T-cell (primary cell): ENCODE data around the gene CPNE6. TPM values are rescaled to one million over a fixed set of nuclear protein-coding genes. Genes with fewer than 3 reads are reported as not detected.
A peak's percentile ranks its signal among the peaks of the same experiment; 100 is the strongest.

Source experiments
- ATAC-seq, 4 experiments: fragments of 200-7000 bp in 3 of 4; fragments of 150-1000 bp in 1 of 4; cut with Tn5 transposase; replicated peaks in 1 of 4; 1 replicate in 3 of 4; 2 replicates in 1 of 4; pipeline ENCODE4 v1.10.0; 2021; ENCODE audit warnings: moderate library complexity in 3 of 4, mild to moderate bottlenecking in 2 of 4, moderate number of reproducible peaks in 1 of 4
- CTCF ChIA-PET, 2 donors: fragments of 300-600 bp; sonication (Branson Sonifier 250); formaldehyde crosslinking; loops; one replicate each; lab custom pipeline; 2022; ENCODE audit warnings: antibody characterized with exemption in 2 of 2; lab: Charles Lee
- POLR2A ChIA-PET, 2 donors: fragments of 300-600 bp; sonication (Branson Sonifier 250); formaldehyde crosslinking; loops; one replicate each; lab custom pipeline; 2022; ENCODE audit warnings: antibody characterized with exemption in 2 of 2; lab: Charles Lee
- DNase-seq, 35 experiments: peaks; one replicate each; pipeline versions ENCODE4 v3.0.0 to v3.0.0-alpha.2; 2013 to 2023
- H3K27ac ChIP-seq: one replicate; pipeline ENCODE4 v1.5.1; 2013; ENCODE audit warnings: low read length
- H3K27me3 ChIP-seq, 2 experiments: replicated peaks in 1 of 2; 1 replicate in 1 of 2; 2 replicates in 1 of 2; pipeline versions ENCODE4 v1.6.1 to v1.7.0; 2013; ENCODE audit warnings: low read length in 1 of 2, mixed read lengths in 1 of 2; ENCODE audit not compliant: control insufficient read depth in 2 of 2, insufficient read depth in 2 of 2; ENCODE audit errors: extremely low read depth in 1 of 2
- H3K36me3 ChIP-seq, 2 donors: 1 replicate in 1 of 2; 2 replicates in 1 of 2; pipeline versions ENCODE4 v1.6.1 to v1.7.0; 2013; ENCODE audit warnings: low read length in 1 of 2; ENCODE audit not compliant: control insufficient read depth in 2 of 2, insufficient read depth in 1 of 2; ENCODE audit errors: extremely low read depth in 1 of 2
- H3K4me1 ChIP-seq, 2 experiments: 1 replicate in 1 of 2; 2 replicates in 1 of 2; pipeline versions ENCODE4 v1.6.1 to v1.7.0; 2013; ENCODE audit warnings: low read length in 2 of 2, mixed read lengths in 1 of 2; ENCODE audit not compliant: insufficient read depth in 2 of 2, control insufficient read depth in 1 of 2; ENCODE audit errors: extremely low read depth in 1 of 2
- H3K4me3 ChIP-seq, 2 donors: 1 replicate in 1 of 2; 2 replicates in 1 of 2; pipeline versions ENCODE4 v1.5.1 to v1.7.0; 2013; ENCODE audit warnings: mild to moderate bottlenecking in 2 of 2, low read length in 1 of 2, moderate library complexity in 1 of 2; ENCODE audit not compliant: control insufficient read depth in 1 of 2; ENCODE audit errors: extremely low read depth in 1 of 2
- H3K9me3 ChIP-seq: 2 replicates; pipeline ENCODE4 v1.7.0; 2013
- H3K27ac Mint-ChIP-seq, 2 donors: one replicate each; pipeline ENCODE4 v1.8.0; 2020 to 2021; ENCODE audit warnings: mild to moderate bottlenecking in 2 of 2, mixed read lengths in 2 of 2
- H3K27me3 Mint-ChIP-seq, 2 donors: one replicate each; pipeline ENCODE4 v1.8.0; 2021 to 2022; ENCODE audit warnings: mixed read lengths in 2 of 2
- H3K36me3 Mint-ChIP-seq: one replicate; pipeline ENCODE4 v1.8.0; 2021; ENCODE audit warnings: mixed read lengths
- H3K4me1 Mint-ChIP-seq, 3 donors: one replicate each; pipeline ENCODE4 v1.8.0; 2020 to 2022; ENCODE audit warnings: mixed read lengths in 3 of 3, mild to moderate bottlenecking in 1 of 3
- H3K4me3 Mint-ChIP-seq, 3 donors: one replicate each; pipeline ENCODE4 v1.8.0; 2020 to 2022; ENCODE audit warnings: mild to moderate bottlenecking in 3 of 3, mixed read lengths in 3 of 3, moderate library complexity in 3 of 3
- H3K9me3 Mint-ChIP-seq, 3 donors: one replicate each; pipeline ENCODE4 v1.8.0; 2020 to 2022; ENCODE audit warnings: mixed read lengths in 3 of 3
- WGBS: methylation state at CpG from one replicate; pipeline ENCODE4 v1.1.5; 2013; ENCODE audit warnings: missing lambda C conversion rate; ENCODE audit not compliant: insufficient coverage; 5-methylcytosine and 5-hydroxymethylcytosine counted together
- total RNA-seq, 35 experiments: library from RNA in 6 of 35; stranded (reverse) in 6 of 35; fragments of 120-200 nt in 1 of 35; gene quantifications; one replicate each; pipeline versions ENCODE4 v1.2.1 to v1.2.4 and lab custom pipeline; 2013 to 2026

The CPNE6 gene
- total RNA-seq, 5 donors from 2014 or later (not counting 1 experiment from before 2014, with no cell fraction given) = not detected

DNA sequence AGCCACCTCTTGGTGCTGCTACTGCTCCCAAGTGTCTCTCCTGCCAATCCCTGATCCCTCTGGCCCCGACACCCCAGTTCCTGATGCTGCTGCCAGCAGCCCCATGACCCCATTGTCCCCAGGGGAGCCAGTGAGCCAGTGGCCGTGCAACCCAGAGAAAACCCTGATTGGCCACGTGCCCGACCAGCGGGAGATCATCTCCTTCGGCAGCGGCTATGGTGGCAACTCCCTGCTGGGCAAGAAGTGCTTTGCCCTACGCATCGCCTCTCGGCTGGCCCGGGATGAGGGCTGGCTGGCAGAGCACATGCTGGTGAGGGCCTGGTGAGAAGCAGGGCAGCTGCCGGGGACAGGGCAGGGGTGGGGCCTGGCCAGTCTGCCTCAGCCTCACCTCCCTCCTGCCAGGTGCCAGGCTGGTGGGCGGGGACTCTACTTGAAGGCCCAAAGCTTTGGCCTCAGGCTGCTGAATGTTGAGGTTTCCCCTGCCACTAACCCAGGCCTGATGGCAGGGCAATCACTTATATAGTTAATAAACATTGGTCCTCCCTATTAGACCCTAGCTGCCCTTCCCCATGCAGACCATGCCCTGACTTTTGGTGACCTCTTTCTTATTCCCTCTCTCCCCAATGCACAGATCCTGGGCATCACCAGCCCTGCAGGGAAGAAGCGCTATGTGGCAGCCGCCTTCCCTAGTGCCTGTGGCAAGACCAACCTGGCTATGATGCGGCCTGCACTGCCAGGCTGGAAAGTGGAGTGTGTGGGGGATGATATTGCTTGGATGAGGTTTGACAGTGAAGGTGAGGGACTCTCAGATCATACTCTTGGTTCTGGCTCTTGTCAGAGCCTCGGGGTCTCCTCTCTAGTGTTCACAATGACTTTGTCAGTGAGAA lies 27.8 kb downstream of the CPNE6 start:
- POLR2A ChIA-PET = no interaction called here
- no peaks in the 10 kb centered on the region for H3K9me3 ChIP-seq
- 98% methylated on average over 15 of the region's 17 CpGs for WGBS

DNA sequence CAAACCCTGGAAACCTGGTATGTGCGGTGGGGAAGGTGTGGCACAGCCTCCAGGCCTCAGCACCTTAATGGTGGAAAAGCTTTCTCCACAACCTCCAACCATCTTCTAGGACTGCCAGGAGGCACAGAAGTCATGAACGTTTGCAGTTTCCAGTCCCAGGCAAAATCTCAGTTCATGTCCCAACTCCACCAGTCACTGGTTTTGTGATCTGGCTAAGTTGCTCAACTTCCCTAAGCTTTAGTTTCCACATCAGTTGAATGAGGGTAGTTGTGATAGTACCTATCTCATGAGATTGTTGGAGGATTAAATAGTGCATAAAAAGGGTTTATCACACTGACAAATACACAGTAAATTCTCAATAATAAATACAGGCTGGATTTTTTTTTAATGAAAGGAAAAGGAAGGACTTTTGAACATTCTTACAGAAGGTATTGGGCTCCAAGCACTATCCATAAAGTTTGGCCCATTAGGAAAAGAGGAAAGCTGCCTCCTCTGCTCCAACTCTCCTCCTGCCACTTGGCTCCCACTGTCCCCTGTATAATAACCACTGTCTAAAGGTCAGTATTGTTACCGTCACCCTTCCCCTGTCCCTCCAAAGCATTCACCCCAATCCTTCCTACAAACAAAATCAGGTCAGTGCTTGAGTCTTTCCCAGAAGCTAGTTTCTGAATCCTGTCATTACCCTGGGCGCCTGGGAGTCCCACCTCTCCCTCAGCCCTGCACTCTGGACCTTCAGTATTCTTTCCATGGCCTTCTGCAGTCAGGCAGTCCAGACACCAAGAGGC lies 29.0 kb downstream of the CPNE6 start:
- no peak for DNase-seq
- H3K9me3 Mint-ChIP-seq = peaks cover 0 to 4% (median 0%) of the 10 kb centered on the region in 3 donors
- H3K4me1 Mint-ChIP-seq = peaks cover 10 to 13% (median 11%) of the 10 kb centered on the region in 3 donors
- Histone ChIP-seq H3K36me3 (peaks cover 10 to 39% of the 10 kb centered on the region in 2 donors), H3K27ac (no peak overlapping the region), H3K4me1 (peaks cover 2 to 5% of the 10 kb centered on the region in 2 experiments), H3K4me3 (no peak overlapping the region), H3K9me3 (no peaks in the 10 kb centered on the region), H3K27me3 (no peaks in the 10 kb centered on the region)
- ChIA-PET POLR2A (no interaction called here), CTCF (no interaction called here)
- no peak overlapping the region for H3K27ac Mint-ChIP-seq
- H3K4me3 Mint-ChIP-seq = no peak overlapping the region
- no peaks in the 10 kb centered on the region for H3K27me3 Mint-ChIP-seq
- H3K36me3 Mint-ChIP-seq = peaks cover 47% of the 10 kb centered on the region
- 90% methylated on average over 2 of the region's 4 CpGs for WGBS
- no peak for ATAC-seq

More for the DNA sequence above, 27.8 kb downstream of the CPNE6 start:
- H3K4me3 Mint-ChIP-seq = no peak overlapping the region
- H3K36me3 Mint-ChIP-seq = peaks cover 39% of the 10 kb centered on the region
- H3K9me3 Mint-ChIP-seq = no peaks in the 10 kb centered on the region
- Histone ChIP-seq H3K4me1 (peaks cover 5 to 14% of the 10 kb centered on the region in 2 experiments), H3K36me3 (peaks cover 10 to 38% of the 10 kb centered on the region in 2 donors), H3K27me3 (no peaks in the 10 kb centered on the region), H3K27ac (no peak overlapping the region), H3K4me3 (no peak overlapping the region)
- H3K27ac Mint-ChIP-seq = no peak overlapping the region
- CTCF ChIA-PET = interaction anchor here in 1 of 2 donors (0.5 kb wide), 1 partner anchor 14 kb away, joined by 3 read pairs; no protein-coding TSS in a partner anchor
- no peak for DNase-seq
- peaks cover 16 to 21% (median 19%) of the 10 kb centered on the region in 3 donors for H3K4me1 Mint-ChIP-seq
- H3K27me3 Mint-ChIP-seq = no peaks in the 10 kb centered on the region
- no peak for ATAC-seq

DNA sequence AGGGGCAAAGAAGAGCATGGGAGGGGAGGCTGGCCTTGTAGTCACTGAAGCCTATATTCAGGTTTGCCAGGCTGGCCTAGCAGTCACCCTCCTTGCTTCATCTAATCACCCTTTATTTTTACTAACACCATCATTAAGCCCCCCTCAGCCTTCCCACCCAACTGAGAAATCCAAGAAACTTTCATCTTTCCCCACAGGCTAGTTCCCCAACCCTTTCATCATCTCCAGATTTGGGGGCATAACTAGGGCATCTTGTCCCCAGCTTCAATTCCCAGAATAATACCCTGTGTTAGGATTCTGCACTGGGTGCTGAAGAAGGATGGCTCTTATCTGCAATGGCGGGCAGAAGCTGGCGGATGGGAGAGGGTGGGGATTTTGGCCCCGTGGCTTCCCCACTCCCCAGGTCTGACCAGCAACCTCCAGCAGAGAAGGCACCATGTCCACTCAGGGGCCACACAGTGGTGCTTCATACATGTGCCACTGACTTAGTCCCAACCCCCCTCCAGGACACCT lies 29.7 kb downstream of the CPNE6 start:
- H3K27me3 ChIP-seq = no peaks in the 10 kb centered on the region
- Mint-ChIP-seq H3K36me3 (peaks cover 47% of the 10 kb centered on the region), H3K27me3 (no peaks in the 10 kb centered on the region), H3K9me3 (peaks cover 0 to 4% (median 0%) of the 10 kb centered on the region in 3 donors), H3K4me3 (no peak overlapping the region), H3K27ac (no peak overlapping the region), H3K4me1 (peaks cover 6 to 10% (median 6%) of the 10 kb centered on the region in 3 donors)
- H3K9me3 ChIP-seq = no peaks in the 10 kb centered on the region
- peaks cover 10 to 39% of the 10 kb centered on the region in 2 donors for H3K36me3 ChIP-seq
- H3K27ac ChIP-seq = no peak overlapping the region
- H3K4me1 ChIP-seq = no peaks in the 10 kb centered on the region
- DNase-seq (no peak), ATAC-seq (no peak)
- no CpG with 5 or more reads among the region's 3 CpGs for WGBS
- POLR2A ChIA-PET = no interaction called here
- CTCF ChIA-PET = interaction anchor here in 1 of 2 donors (0.6 kb wide), 1 partner anchor 10 kb away, joined by 4 read pairs; no protein-coding TSS in a partner anchor
- H3K4me3 ChIP-seq = no peak overlapping the region

DNA sequence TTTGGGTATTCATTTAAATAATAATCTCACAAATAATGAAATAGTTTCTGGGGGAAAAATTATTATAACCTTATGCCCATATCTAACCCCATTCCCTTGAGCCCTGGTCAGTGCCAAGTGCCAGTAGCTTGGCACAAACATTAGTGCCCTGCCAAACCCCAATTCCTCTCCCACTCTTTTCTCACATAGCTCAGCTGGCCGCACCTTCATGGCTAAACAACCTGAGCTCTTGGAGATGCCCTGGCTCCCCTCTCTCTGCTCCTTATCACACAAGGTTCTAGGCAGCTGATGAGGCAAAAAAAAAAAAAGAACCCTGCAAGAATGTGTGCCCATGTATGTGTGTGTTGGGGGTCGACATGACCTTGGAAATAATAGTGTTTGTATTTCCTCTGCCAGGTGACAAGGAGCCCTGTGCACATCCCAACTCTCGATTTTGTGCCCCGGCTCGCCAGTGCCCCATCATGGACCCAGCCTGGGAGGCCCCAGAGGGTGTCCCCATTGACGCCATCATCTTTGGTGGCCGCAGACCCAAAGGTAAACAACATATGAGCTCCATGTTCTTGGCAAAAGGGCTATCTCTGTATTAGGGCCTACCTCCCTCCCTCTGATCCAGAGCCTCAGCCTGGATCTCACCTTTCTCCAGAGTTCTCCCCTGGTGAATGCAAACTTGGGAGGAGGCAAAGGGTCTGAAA lies 31.1 kb downstream of the CPNE6 start:
- CTCF ChIA-PET = interaction anchor here in 1 of 2 donors (0.6 kb wide), 1 partner anchor 252 kb away, joined by 4 read pairs; no protein-coding TSS in a partner anchor
- Histone ChIP-seq H3K4me3 (no peak overlapping the region), H3K27me3 (no peaks in the 10 kb centered on the region), H3K27ac (no peak overlapping the region), H3K36me3 (peaks cover 8 to 39% of the 10 kb centered on the region in 2 donors), H3K9me3 (no peaks in the 10 kb centered on the region), H3K4me1 (no peaks in the 10 kb centered on the region)
- H3K4me3 Mint-ChIP-seq = no peak overlapping the region
- peak overlapping the region in 1 of 2 donors; percentile 16 for H3K27ac Mint-ChIP-seq
- no peak for ATAC-seq
- 100% methylated on average over 1 of the region's 7 CpGs for WGBS
- H3K36me3 Mint-ChIP-seq = peaks cover 44% of the 10 kb centered on the region
- peaks cover 0 to 4% (median 0%) of the 10 kb centered on the region in 3 donors for H3K9me3 Mint-ChIP-seq
- no peaks in the 10 kb centered on the region for H3K27me3 Mint-ChIP-seq
- POLR2A ChIA-PET = no interaction called here
- H3K4me1 Mint-ChIP-seq = peaks cover 0 to 3% (median 0%) of the 10 kb centered on the region in 3 donors
- no peak for DNase-seq

DNA sequence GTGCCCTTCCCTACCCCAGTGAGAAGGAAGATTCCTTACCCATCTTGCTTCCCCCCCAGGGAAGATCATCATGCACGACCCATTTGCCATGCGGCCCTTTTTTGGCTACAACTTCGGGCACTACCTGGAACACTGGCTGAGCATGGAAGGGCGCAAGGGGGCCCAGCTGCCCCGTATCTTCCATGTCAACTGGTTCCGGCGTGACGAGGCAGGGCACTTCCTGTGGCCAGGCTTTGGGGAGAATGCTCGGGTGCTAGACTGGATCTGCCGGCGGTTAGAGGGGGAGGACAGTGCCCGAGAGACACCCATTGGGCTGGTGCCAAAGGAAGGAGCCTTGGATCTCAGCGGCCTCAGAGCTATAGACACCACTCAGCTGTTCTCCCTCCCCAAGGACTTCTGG lies 32.1 kb downstream of the CPNE6 start:
- Mint-ChIP-seq H3K9me3 (peaks cover 0 to 4% (median 0%) of the 10 kb centered on the region in 3 donors), H3K27ac (no peak overlapping the region), H3K36me3 (peaks cover 44% of the 10 kb centered on the region), H3K4me1 (peaks cover 2 to 6% (median 3%) of the 10 kb centered on the region in 3 donors), H3K27me3 (no peaks in the 10 kb centered on the region), H3K4me3 (no peak overlapping the region)
- Histone ChIP-seq H3K27me3 (no peaks in the 10 kb centered on the region), H3K4me1 (peaks cover 0 to under 1% of the 10 kb centered on the region in 2 experiments), H3K27ac (no peak overlapping the region), H3K9me3 (no peaks in the 10 kb centered on the region), H3K4me3 (no peak overlapping the region), H3K36me3 (peaks cover 4 to 36% of the 10 kb centered on the region in 2 donors)
- 100% methylated on average over 8 of the region's 13 CpGs for WGBS
- POLR2A ChIA-PET = interaction anchor here in 1 of 2 donors (0.5 to 0.8 kb wide), 2 partner anchors 10 to 192 kb away, joined by 3 to 6 read pairs; no protein-coding TSS in a partner anchor
- ATAC-seq (no peak), DNase-seq (no peak)
- CTCF ChIA-PET = no interaction called here
